Measurements from ENCODE around the gene KERA.

KERA gene

DNA sequence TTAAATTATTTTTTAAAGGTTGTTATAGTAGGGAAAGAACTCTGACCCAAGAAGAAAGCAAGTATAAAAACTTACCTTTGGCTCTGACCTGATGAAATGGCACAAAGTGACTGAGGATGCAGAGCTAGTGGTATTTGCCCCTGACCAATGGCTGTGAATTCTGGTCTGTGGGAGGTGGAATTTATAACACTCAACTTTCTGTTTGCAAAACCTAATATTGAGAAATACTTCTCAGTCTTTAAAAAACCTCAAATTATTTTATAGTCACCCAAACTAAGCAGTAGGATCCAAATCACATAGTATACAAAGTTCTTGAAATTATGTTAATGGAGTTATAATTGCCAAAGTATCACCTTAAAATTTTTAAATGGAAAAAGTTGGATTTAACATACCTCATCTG, 53.0 kb downstream of the KERA start, which contains the start of gene EPYC:
TSS of gene EPYC (minus strand) at position 101 of the 400 bp plus-strand sequence. CDS start 2,407 bp downstream, outside the sequence.
- no peak within 1 kb of the TSS for H3K4me3 ChIP-seq (ENCODE audit: control insufficient read depth, low read depth, low read length)
- TF ChIP-seq CTCF (conservative IDR thresholded peaks at IDR 0.05; ENCODE audit: control insufficient read depth, insufficient read depth, low read depth, low read length) = no peak
- DNase-seq (ENCODE audit: low read depth) = no peak

DNA sequence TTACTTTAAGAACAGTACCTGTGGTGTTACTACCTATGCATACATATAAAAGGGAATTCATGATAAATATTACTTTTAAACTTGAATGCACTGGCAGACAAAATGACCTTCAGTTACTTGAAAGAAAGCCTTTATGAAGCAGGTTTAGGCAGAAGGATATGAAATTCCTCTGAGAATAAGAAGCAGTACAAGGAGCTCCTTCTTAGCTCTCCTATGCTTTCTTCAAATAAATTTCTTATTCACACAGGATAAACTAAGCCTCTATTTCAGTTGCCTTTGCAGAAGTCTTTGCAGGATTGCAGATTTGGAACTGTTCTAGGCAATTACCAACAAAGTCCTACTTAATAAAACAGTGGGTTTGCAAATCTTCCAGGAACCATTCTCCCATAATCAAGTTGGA, 54.1 kb downstream of the KERA start:
- TF ChIP-seq CTCF (conservative IDR thresholded peaks at IDR 0.05; ENCODE audit: control insufficient read depth, insufficient read depth, low read depth, low read length) = no peak
- no peak for DNase-seq (ENCODE audit: low read depth)
- H3K4me3 ChIP-seq (ENCODE audit: control insufficient read depth, low read depth, low read length) = no peak overlapping the region

- TF ChIP-seq CTCF (conservative IDR thresholded peaks at IDR 0.05; ENCODE audit: control insufficient read depth, insufficient read depth, low read depth, low read length) = no peak
- H3K4me3 ChIP-seq (ENCODE audit: control insufficient read depth, low read depth, low read length) = no peak overlapping the region
- DNase-seq (ENCODE audit: low read depth) = no peak
Observed at GRCh38 chr12:91001306-91001705, 56.5 kb downstream of the KERA start.
